Measurements from ENCODE around the gene TRIOBP. TPM values are rescaled to one million over a fixed set of nuclear protein-coding genes. Genes with fewer than 3 reads are reported as not detected.

The TRIOBP gene
- total and polyA plus RNA-seq, 2 of the 13 experiments (the other 11 are each of a cell fraction or from before 2014, with no cell fraction given) = 6.1 to 15.4 TPM

DNA sequence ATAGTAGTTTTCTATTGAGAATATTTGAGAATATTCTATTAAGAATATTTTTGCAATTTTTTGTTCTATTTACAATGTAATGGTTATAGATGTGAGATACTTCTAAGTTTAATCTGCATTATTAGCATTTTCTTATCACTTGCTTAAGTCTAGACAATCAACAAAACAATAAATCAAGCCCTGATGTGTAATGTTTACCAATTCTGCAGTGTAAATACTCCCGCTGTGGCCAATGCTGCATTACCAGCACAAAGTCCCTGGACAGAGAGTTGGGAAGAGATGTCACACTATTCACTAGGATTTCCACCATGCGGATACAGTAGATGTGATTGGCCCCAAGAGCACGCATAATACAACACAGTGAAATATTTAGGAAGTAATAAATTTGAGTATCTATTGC is 63.3 kb downstream of the TRIOBP start (continued):
- TF ChIP-seq, protein P1, sequence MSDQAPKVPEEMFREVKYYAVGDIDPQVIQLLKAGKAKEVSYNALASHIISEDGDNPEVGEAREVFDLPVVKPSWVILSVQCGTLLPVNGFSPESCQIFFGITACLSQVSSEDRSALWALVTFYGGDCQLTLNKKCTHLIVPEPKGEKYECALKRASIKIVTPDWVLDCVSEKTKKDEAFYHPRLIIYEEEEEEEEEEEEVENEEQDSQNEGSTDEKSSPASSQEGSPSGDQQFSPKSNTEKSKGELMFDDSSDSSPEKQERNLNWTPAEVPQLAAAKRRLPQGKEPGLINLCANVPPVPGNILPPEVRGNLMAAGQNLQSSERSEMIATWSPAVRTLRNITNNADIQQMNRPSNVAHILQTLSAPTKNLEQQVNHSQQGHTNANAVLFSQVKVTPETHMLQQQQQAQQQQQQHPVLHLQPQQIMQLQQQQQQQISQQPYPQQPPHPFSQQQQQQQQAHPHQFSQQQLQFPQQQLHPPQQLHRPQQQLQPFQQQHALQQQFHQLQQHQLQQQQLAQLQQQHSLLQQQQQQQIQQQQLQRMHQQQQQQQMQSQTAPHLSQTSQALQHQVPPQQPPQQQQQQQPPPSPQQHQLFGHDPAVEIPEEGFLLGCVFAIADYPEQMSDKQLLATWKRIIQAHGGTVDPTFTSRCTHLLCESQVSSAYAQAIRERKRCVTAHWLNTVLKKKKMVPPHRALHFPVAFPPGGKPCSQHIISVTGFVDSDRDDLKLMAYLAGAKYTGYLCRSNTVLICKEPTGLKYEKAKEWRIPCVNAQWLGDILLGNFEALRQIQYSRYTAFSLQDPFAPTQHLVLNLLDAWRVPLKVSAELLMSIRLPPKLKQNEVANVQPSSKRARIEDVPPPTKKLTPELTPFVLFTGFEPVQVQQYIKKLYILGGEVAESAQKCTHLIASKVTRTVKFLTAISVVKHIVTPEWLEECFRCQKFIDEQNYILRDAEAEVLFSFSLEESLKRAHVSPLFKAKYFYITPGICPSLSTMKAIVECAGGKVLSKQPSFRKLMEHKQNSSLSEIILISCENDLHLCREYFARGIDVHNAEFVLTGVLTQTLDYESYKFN (CRISPR knock-in tag; conservative IDR thresholded peaks at IDR 0.05) = peak; percentile 81
- TF ChIP-seq PHF5A (CRISPR knock-in tag; IDR thresholded peaks at IDR 0.05; ENCODE audit: low read depth, unreplicated experiment) (no peak), NFE2L1 (CRISPR knock-in tag; IDR thresholded peaks at IDR 0.05; ENCODE audit: borderline replicate concordance) (no peak), ZNF430 (CRISPR knock-in tag; IDR thresholded peaks at IDR 0.05) (no peak), NFIB (CRISPR knock-in tag; IDR thresholded peaks at IDR 0.05; ENCODE audit: borderline replicate concordance) (no peak), SNAPC2 (CRISPR knock-in tag; IDR thresholded peaks at IDR 0.05) (no peak), ZNF230 (CRISPR knock-in tag; IDR thresholded peaks at IDR 0.05) (no peak), ZKSCAN5 (CRISPR knock-in tag; IDR thresholded peaks at IDR 0.05) (no peak), ZNF724P (CRISPR knock-in tag; IDR thresholded peaks at IDR 0.05; ENCODE audit: borderline replicate concordance) (no peak), ZNF782 (CRISPR knock-in tag; IDR thresholded peaks at IDR 0.05; ENCODE audit: borderline replicate concordance) (no peak), FIP1L1 (IDR thresholded peaks at IDR 0.05; ENCODE audit: borderline replicate concordance, insufficient read depth, low read depth, low read length) (no peak), GTF3A (CRISPR knock-in tag; conservative IDR thresholded peaks at IDR 0.05) (no peak), IRF2 (CRISPR knock-in tag; IDR thresholded peaks at IDR 0.05) (0 out of 2 replicates have a peak, but pooled peaks have one; percentile 36), YEATS4 (CRISPR knock-in tag; IDR thresholded peaks at IDR 0.05; ENCODE audit: borderline replicate concordance) (no peak), RFXANK (CRISPR knock-in tag; IDR thresholded peaks at IDR 0.05) (no peak), ETV5 (CRISPR knock-in tag; IDR thresholded peaks at IDR 0.05; ENCODE audit: borderline replicate concordance) (peak; percentile 31; the same call in 1 of the 2 replicates), SKI (IDR thresholded peaks at IDR 0.05; ENCODE audit: partially characterized antibody) (peak; percentile 88), ZEB1 (IDR thresholded peaks at IDR 0.05; ENCODE audit: insufficient replicate concordance, low read depth) (no peak), HOXA5 (CRISPR knock-in tag; IDR thresholded peaks at IDR 0.05) (peak; percentile 48; the same call in 1 of the 2 replicates)
- TF ChIP-seq, protein P2, sequence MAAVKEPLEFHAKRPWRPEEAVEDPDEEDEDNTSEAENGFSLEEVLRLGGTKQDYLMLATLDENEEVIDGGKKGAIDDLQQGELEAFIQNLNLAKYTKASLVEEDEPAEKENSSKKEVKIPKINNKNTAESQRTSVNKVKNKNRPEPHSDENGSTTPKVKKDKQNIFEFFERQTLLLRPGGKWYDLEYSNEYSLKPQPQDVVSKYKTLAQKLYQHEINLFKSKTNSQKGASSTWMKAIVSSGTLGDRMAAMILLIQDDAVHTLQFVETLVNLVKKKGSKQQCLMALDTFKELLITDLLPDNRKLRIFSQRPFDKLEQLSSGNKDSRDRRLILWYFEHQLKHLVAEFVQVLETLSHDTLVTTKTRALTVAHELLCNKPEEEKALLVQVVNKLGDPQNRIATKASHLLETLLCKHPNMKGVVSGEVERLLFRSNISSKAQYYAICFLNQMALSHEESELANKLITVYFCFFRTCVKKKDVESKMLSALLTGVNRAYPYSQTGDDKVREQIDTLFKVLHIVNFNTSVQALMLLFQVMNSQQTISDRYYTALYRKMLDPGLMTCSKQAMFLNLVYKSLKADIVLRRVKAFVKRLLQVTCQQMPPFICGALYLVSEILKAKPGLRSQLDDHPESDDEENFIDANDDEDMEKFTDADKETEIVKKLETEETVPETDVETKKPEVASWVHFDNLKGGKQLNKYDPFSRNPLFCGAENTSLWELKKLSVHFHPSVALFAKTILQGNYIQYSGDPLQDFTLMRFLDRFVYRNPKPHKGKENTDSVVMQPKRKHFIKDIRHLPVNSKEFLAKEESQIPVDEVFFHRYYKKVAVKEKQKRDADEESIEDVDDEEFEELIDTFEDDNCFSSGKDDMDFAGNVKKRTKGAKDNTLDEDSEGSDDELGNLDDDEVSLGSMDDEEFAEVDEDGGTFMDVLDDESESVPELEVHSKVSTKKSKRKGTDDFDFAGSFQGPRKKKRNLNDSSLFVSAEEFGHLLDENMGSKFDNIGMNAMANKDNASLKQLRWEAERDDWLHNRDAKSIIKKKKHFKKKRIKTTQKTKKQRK (IDR thresholded peaks at IDR 0.05; ENCODE audit: low read length) = no peak
- TF ChIP-seq, protein P3, sequence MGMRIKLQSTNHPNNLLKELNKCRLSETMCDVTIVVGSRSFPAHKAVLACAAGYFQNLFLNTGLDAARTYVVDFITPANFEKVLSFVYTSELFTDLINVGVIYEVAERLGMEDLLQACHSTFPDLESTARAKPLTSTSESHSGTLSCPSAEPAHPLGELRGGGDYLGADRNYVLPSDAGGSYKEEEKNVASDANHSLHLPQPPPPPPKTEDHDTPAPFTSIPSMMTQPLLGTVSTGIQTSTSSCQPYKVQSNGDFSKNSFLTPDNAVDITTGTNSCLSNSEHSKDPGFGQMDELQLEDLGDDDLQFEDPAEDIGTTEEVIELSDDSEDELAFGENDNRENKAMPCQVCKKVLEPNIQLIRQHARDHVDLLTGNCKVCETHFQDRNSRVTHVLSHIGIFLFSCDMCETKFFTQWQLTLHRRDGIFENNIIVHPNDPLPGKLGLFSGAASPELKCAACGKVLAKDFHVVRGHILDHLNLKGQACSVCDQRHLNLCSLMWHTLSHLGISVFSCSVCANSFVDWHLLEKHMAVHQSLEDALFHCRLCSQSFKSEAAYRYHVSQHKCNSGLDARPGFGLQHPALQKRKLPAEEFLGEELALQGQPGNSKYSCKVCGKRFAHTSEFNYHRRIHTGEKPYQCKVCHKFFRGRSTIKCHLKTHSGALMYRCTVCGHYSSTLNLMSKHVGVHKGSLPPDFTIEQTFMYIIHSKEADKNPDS (CRISPR knock-in tag; IDR thresholded peaks at IDR 0.05) = no peak
- TF ChIP-seq, protein P4, sequence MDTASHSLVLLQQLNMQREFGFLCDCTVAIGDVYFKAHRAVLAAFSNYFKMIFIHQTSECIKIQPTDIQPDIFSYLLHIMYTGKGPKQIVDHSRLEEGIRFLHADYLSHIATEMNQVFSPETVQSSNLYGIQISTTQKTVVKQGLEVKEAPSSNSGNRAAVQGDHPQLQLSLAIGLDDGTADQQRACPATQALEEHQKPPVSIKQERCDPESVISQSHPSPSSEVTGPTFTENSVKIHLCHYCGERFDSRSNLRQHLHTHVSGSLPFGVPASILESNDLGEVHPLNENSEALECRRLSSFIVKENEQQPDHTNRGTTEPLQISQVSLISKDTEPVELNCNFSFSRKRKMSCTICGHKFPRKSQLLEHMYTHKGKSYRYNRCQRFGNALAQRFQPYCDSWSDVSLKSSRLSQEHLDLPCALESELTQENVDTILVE (CRISPR knock-in tag; IDR thresholded peaks at IDR 0.05) = 0 out of 2 replicates have a peak, but pooled peaks have one; percentile 32
